ENCODE results near the gene APOBEC3B.
"Not testable (repeated sequence)": the region's sequence is repeated elsewhere in the genome, so short reads cannot be mapped to it uniquely, and the experiment has no call there.

Gene APOBEC3B

DNA sequence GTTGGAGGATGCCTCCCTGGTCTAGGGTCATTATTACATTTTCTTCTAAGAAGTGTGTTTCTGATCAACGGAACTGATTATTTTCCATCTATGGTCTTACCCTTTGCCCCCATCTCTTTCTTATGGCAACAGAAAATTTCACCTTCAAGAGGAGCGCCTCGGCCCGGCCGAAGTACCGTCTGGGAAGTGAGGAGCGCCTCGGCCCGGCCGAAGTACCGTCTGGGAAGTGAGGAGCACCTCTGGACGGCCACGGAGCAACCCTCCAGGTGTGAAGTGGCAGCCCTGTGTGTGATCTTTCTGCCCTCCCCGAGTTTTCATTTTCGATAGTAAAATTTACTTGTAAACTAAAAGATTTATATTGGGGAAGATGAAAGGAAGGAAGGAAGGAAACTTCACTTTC, 28.8 kb downstream of the APOBEC3B start:
- H3K4me3 Mint-ChIP-seq: no peak overlapping the region
- no peak for DNase-seq
- peaks cover 17% of the 10 kb centered on the region for H3K27me3 Mint-ChIP-seq
- CTCF ChIA-PET: interaction anchor here (0.7 kb wide), 1 partner anchor 57 kb away, joined by 3 read pairs; no protein-coding TSS in a partner anchor
- H3K4me1 Mint-ChIP-seq: peaks cover 44% of the 10 kb centered on the region
- H3K9me3 Mint-ChIP-seq: no peaks in the 10 kb centered on the region
- H3K27ac Mint-ChIP-seq: no peak overlapping the region
- peaks cover 12% of the 10 kb centered on the region for H3K36me3 Mint-ChIP-seq

DNA sequence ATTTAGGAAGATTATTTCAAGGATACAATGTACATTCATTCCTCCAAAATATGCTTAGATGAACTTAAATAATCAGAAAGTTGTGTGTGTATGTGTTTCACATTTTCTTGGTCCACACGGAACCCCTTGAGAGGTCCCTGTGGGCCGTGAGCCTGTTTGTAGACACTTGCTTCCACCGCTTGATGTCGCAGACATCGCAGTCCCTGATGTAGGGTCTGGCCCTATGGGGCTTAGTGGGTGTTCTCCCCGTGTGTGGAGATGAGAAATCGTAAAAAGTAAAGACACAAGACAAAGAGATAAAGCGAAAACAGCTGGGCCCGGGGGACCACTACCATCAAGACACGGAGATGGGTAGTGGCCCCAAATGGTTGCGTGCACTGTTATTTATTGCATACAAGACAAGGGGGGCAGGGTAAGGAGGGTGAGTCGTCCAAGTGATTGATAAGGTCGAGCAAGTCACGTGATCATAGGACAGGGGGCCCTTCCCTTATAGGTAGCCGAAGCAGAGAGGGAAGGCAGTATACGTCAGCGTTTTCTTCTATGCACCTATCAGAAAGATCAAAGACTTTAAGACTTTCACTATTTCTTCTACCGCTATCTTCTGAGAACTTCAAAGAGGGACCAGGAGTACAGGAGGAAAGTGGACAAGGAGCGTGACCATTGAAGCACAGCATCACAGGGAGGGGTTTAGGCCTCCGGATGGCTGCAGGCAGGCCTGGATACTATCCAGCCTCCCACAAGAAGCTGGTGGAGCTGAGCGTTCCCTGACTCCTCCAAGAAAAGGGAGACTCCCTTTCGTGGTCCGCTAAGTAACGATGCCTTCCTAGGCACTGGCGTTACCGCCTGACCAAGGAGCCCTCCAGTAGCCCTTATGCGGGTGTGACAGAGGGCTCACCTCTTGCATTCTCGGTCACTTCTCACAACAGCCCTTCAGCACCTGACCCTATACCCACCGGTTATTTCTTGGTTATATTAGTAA, 30.7 kb downstream of the APOBEC3B start:
- no peak for DNase-seq
- peak overlapping the region; percentile 80 for H3K27ac Mint-ChIP-seq
- peak overlapping the region; percentile 48 for H3K4me3 Mint-ChIP-seq
- H3K9me3 Mint-ChIP-seq: no peaks in the 10 kb centered on the region
- CTCF ChIA-PET: interaction anchor here (0.6 to 2.2 kb wide), 6 partner anchors 9 to 143 kb away, joined by 3 to 11 read pairs (median 4); no protein-coding TSS in a partner anchor
- peaks cover 9% of the 10 kb centered on the region for H3K27me3 Mint-ChIP-seq
- H3K4me1 Mint-ChIP-seq: peaks cover 53% of the 10 kb centered on the region
- peaks cover 17% of the 10 kb centered on the region for H3K36me3 Mint-ChIP-seq

DNA sequence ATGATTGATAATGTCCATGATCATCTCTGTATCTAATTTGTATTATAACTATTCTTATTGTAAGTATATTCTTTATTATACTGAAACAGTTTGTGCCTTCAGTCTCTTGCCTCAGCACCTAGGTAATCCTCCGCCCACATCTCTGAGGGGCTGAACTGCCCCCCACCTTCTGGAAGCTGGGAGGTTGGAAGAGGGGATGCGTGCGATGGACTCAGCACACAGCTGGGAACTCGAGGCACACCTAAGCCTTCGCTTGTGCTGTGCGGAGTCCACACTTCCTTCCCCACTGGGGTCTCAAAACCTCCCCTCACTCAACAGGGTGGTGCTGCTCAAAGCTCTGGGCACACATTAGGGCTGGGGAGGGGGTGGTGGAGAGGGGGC, 31.4 kb downstream of the APOBEC3B start:
- H3K9me3 Mint-ChIP-seq, DNase-seq, H3K27me3 Mint-ChIP-seq: not testable (repeated sequence)
- Mint-ChIP-seq H3K27ac (peak overlapping the region; percentile 90), H3K4me1 (peaks cover 56% of the 10 kb centered on the region), H3K36me3 (peaks cover 22% of the 10 kb centered on the region), H3K4me3 (peak overlapping the region; percentile 98)
- CTCF ChIA-PET: interaction anchor here (1.0 to 2.2 kb wide), 5 partner anchors 10 to 144 kb away, joined by 3 to 11 read pairs (median 4); no protein-coding TSS in a partner anchor

DNA sequence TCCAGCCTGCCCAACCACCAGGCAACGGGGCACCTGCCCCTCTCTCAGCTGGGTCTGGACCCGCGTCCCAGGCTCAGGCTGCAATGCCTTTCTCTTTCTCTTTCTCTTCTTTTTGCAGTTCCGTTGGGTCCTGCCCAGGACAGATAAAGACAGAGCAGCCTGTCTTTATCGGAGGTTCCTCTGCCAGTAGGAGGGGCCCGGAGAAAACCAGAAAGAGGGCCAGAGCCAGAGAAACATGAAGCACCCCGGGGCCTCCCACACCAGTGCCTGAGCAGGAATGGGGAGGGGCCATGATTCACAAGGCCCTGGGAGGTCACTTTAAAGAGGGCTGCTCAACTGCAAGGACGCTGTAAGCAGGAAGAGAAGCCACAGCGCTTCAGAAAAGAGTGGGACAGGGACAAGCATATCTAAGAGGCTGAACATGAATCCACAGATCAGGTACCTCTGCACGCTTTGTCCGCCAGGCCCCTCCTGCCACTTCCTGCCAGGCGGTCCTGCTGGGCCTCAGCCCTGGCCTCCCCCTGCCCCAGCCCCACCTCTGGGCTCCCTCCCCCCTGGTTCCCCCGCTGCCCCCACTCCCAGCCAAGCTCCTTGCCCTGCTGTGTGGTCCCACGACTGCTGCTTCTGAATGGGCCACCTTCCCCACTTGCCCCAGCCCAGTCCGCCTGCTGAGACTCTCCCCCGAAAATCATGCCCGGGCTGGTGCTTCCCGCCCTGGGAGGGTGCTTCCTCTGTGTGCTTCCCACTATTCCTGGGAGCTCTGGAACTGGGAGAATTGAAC, 32.0 kb downstream of the APOBEC3B start, which contains the start of gene APOBEC3C:
Gene APOBEC3C (plus strand): TSS at position 316 of the 781 bp plus-strand sequence. CDS start 106 bp downstream, at position 422.
- Mint-ChIP-seq H3K4me3 (peak within 1 kb of the TSS; percentile 98), H3K9me3 (no peaks in the 10 kb centered on the region), H3K27me3 (peaks cover 4% of the 10 kb centered on the region), H3K27ac (peak within 1 kb of the TSS; percentile 90), H3K4me1 (peaks cover 60% of the 10 kb centered on the region), H3K36me3 (peaks cover 26% of the 10 kb centered on the region)
- CTCF ChIA-PET: interaction anchor here (1.0 to 2.2 kb wide), 6 partner anchors 11 to 144 kb away, joined by 3 to 11 read pairs (median 4); no protein-coding TSS in a partner anchor
- DNase-seq: peak; percentile 92

DNA sequence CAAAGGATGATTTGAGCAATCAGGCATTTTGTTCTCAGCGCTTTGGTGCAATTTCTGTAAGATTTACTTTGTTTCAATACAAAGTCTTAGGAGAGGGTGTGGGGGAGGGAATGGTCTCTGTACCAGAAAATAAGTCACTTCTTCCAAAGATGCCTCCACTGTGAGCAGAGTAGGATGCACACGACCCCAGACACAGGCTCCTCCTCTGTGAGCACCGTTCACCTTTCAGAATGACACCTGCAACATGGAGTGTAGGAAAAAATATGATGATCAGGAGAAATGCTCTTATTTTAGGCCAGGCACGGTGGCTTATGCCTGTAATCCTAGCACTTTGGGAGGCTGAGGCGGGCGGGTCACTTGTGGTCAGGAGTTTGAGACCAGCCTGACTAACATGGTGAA, 32.6 kb downstream of the APOBEC3B start:
- not testable (repeated sequence) for H3K9me3 Mint-ChIP-seq, DNase-seq, H3K27me3 Mint-ChIP-seq
- H3K4me3 Mint-ChIP-seq: peak overlapping the region; percentile 98
- H3K4me1 Mint-ChIP-seq: peaks cover 64% of the 10 kb centered on the region
- peaks cover 29% of the 10 kb centered on the region for H3K36me3 Mint-ChIP-seq
- H3K27ac Mint-ChIP-seq: peak overlapping the region; percentile 90
- CTCF ChIA-PET: interaction anchor here (1.0 to 2.2 kb wide), 3 partner anchors 76 to 144 kb away, joined by 3 to 11 read pairs (median 7); no protein-coding TSS in a partner anchor

DNA sequence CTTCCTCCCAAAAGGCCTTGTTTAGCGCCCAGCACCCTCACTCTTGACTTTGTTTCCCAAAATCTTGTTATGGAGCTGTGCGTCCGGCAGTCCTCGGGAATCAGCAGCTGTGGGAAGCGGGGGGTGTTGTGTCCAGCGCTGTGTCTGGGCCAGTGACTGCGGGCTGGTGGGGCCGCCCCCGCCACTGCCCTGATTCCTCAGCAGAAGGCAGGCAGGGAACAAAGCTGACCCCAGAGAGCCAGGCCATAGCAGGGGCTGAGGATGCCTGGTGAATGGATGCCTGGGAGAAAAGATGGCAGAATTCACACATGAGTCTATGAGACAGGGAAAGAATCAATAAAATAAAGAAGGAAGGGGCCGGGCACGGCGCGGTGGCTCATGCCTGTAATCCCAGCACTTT, 34.4 kb downstream of the APOBEC3B start:
- Mint-ChIP-seq H3K9me3 (no peaks in the 10 kb centered on the region), H3K4me3 (peak overlapping the region; percentile 15), H3K27ac (no peak overlapping the region), H3K36me3 (peaks cover 36% of the 10 kb centered on the region), H3K27me3 (no peaks in the 10 kb centered on the region), H3K4me1 (peaks cover 67% of the 10 kb centered on the region)
- no peak for DNase-seq
- CTCF ChIA-PET: no interaction called here

DNA sequence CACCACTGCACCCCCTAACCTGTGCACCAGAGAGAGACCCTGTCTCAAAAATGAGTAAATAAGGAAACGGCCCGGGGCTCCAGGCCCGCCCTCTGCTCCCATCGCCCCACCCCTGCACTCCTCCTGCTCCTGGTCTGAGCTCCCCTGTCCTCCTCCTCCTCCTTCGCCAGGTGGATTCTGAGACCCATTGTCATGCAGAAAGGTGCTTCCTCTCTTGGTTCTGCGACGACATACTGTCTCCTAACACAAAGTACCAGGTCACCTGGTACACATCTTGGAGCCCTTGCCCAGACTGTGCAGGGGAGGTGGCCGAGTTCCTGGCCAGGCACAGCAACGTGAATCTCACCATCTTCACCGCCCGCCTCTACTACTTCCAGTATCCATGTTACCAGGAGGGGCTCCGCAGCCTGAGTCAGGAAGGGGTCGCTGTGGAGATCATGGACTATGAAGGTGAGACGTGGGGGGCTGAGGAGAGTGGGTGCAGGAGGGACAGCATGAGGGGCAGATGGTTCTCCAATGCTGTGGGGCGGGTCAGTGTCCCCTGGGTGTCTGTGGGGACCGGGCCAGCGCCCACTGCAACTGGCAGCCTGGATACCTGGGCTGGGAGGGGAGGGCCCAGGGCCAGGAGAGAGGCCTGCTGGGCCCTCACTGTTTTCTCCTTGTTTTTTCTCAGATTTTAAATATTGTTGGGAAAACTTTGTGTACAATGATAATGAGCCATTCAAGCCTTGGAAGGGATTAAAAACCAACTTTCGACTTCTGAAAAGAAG, 35.6 kb downstream of the APOBEC3B start:
- H3K4me1 Mint-ChIP-seq: peaks cover 68% of the 10 kb centered on the region
- peaks cover 44% of the 10 kb centered on the region for H3K36me3 Mint-ChIP-seq
- no peaks in the 10 kb centered on the region for H3K27me3 Mint-ChIP-seq
- DNase-seq: no peak
- no peaks in the 10 kb centered on the region for H3K9me3 Mint-ChIP-seq
- H3K4me3 Mint-ChIP-seq: no peak overlapping the region
- CTCF ChIA-PET: no interaction called here
- H3K27ac Mint-ChIP-seq: peak overlapping the region; percentile 49

DNA sequence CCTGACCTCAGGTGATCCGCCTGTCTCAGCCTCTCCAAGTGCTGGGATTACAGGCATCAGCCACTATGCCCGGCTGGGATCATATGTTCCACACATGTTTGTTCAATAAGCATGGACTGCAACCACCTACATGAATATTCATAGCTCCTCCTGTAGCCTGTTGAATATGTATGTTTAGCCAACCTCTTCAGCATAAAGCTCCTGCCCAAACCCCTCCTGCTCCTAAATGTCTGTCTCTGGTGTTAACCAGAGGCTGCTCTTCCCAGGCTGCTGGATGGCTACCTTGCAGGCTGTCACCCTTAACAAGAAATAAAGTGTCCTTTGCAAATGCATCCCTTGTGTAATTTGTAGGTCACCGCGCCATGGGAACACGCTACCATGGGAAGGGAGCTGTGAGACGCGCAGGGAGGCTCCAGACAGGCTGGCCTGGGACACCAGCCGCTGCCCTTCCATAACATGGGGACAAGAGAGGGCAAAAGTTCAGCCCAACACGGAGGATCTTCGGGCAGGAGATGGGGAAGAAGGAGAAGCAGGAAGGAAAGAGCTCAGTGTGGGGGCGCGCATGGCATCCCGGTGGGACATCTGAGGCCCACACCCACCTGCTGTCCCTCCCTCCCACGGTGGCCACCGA, 38.0 kb downstream of the APOBEC3B start:
- DNase-seq, CTCF ChIA-PET, H3K27me3 Mint-ChIP-seq, H3K9me3 Mint-ChIP-seq: not testable (repeated sequence)
- H3K36me3 Mint-ChIP-seq: peaks cover 50% of the 10 kb centered on the region
- peaks cover 70% of the 10 kb centered on the region for H3K4me1 Mint-ChIP-seq
- peak overlapping the region; percentile 96 for H3K27ac Mint-ChIP-seq
- H3K4me3 Mint-ChIP-seq: peak overlapping the region; percentile 68

DNA sequence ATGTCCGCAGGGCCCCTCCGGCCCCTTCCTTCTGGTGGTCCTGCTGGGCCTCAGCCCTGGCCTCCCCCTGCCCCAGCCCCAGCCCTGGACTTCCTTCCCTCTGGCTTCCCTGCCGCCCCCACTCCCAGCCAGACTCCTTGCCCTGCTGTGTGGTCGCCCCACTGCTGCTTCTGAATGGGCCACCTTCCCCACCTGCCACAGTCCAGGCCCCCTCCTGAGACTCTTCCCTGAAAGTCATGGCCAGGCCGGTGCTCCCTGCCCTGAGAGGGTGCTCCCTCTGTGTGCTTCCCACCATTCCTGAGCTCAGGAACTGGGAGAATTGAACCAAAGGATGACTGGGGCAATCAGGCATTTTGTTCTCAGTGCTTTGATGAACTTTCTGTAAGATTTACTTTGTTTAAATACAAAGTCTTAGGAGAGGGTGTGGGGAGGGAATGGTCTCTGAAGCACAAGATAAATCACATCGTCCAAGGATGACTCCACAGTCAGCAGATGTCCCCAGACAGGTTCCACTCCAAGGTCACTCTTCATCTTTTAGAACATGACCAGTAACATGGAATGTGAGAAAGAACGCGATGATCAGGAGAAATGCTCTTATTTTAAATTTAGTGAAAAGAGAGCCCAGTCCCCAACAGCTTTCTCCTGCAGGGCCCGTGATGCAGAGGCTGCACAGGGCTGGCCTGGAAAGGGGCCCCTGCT, 39.6 kb downstream of the APOBEC3B start:
- peak overlapping the region; percentile 93 for H3K4me3 Mint-ChIP-seq
- peak; percentile 25 for DNase-seq
- H3K27me3 Mint-ChIP-seq: no peaks in the 10 kb centered on the region
- CTCF ChIA-PET: interaction anchor here (0.6 to 1.3 kb wide), 2 partner anchors 50 to 100 kb away, joined by 3 to 4 read pairs; no protein-coding TSS in a partner anchor
- H3K4me1 Mint-ChIP-seq: peaks cover 72% of the 10 kb centered on the region
- no peaks in the 10 kb centered on the region for H3K9me3 Mint-ChIP-seq
- peaks cover 54% of the 10 kb centered on the region for H3K36me3 Mint-ChIP-seq
- H3K27ac Mint-ChIP-seq: peak overlapping the region; percentile 96

DNA sequence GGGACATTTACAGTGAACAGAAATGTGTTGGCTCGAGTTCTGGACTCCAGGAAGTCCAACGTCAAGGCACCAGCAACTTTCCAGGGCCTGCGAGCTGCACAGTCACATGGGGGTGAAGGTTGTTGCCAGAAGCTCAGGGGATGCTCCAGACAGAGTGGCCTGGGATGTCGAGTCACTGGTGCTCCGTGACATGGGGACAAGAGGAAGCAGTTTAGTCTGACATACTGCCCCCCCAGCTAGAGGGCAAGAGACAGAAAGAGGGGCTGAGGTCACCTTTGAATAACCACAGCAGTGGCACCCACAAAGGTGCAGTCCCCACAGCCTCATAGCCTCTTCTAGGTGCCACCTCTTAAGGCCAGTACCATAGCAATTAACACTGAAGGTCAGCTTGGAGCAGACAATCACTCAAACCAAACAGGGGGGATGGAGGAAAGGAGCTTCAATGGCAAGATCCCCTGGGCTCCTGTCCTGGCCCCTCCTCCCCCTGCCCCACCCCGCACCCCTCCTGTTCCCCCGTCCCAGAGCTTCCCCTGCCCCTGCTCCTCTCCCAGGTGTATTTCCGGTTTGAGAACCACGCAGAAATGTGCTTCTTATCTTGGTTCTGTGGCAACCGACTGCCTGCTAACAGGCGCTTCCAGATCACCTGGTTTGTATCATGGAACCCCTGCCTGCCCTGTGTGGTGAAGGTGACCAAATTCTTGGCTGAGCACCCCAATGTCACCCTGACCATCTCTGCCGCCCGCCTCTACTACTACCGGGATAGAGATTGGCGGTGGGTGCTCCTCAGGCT, 42.6 kb downstream of the APOBEC3B start:
- Mint-ChIP-seq H3K36me3 (peaks cover 42% of the 10 kb centered on the region), H3K4me3 (peak overlapping the region; percentile 41), H3K9me3 (no peaks in the 10 kb centered on the region), H3K4me1 (peaks cover 64% of the 10 kb centered on the region), H3K27me3 (no peaks in the 10 kb centered on the region), H3K27ac (peak overlapping the region; percentile 81)
- CTCF ChIA-PET: interaction anchor here (0.6 kb wide), 1 partner anchor 118 kb away, joined by 3 read pairs; no protein-coding TSS in a partner anchor
- DNase-seq: peak; percentile 55

DNA sequence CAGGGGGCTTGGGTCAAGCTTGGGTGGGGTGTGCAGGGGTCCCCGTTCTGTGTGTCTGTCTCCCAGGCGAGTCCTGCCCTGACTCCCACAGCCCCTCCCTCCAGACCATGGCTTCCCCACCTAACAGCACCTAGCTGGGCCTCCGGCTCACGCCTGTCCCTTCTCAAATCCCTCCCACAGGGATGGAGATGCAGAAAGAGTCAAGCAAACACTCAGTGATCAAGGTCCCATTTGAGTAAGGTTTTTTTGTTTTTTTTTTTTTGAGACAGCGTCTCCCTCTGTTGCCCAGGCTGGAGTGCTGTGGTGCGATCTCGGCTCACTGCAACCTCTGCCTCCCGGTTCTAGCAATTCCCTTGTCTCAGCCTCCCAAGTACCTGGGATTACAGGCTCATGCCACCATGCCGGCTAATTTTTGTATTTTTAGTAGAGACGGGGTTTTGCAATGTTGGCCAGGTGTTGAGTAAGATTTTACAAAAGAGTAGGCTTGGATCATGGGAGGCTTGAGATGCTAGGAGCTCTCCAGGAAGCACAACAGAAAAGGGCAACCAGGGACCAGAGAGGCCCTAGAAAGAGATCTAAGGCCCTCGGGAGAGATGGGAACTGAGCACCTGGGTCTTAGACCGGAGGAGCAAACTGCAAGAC, 44.5 kb downstream of the APOBEC3B start:
- Mint-ChIP-seq H3K27ac (no peak overlapping the region), H3K4me3 (no peak overlapping the region)
- CTCF ChIA-PET: no interaction called here

DNA sequence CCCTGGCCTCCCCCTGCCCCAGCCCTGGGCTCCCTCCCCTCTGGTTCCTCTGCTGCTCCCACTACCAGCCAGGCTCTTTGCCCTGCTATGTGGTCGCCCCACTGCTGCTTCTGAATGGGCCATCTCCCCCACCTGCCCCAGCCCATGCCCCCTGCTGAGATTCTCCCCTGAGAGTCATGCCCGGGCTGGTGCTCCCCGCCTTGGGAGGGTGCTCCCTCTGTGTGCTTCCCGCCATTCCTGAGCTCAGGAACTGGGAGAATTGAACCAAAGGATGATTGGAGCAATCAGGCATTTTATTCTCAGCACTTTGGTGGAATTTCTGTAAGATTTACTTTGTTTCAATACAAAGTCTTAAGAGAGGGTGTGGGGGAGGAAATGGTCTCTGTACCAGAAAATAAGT, 45.6 kb downstream of the APOBEC3B start:
- Mint-ChIP-seq H3K4me1 (peaks cover 43% of the 10 kb centered on the region), H3K27me3 (no peaks in the 10 kb centered on the region), H3K4me3 (no peak overlapping the region), H3K9me3 (no peaks in the 10 kb centered on the region), H3K27ac (no peak overlapping the region), H3K36me3 (peaks cover 34% of the 10 kb centered on the region)
- DNase-seq: no peak
- CTCF ChIA-PET: no interaction called here

More for the DNA sequence above, 44.5 kb downstream of the APOBEC3B start:
- Mint-ChIP-seq H3K36me3 (peaks cover 37% of the 10 kb centered on the region), H3K4me1 (peaks cover 54% of the 10 kb centered on the region), H3K27me3 (no peaks in the 10 kb centered on the region), H3K9me3 (no peaks in the 10 kb centered on the region)
- no peak for DNase-seq

Measured in activated naive CD4-positive, alpha-beta T cell treated with anti-CD3 and anti-CD28 coated beads, Interleukin-2, amount 10 ng/mL, durations not matched to agents 7 days and 5 days (primary cell).